HEK293 (cell line): ENCODE measurements around the gene ADA.

Source experiments
- CTCF ChIP-seq: fragments of 450-650 bp; formaldehyde crosslinking; IDR thresholded peaks from 2 replicates; pipeline ENCODE4 v1.5.1; 2016; ENCODE audit warnings: missing biosample characterization, missing genetic modification characterization
- YY1 ChIP-seq: fragments of 450-650 bp; formaldehyde crosslinking; IDR thresholded peaks from 2 replicates; pipeline ENCODE4 v1.5.1; 2018; ENCODE audit warnings: missing biosample characterization, missing genetic modification characterization
- ZFP41 ChIP-seq: fragments of 450-650 bp; formaldehyde crosslinking; IDR thresholded peaks from 2 replicates; pipeline ENCODE4 v1.5.1; 2016; ENCODE audit warnings: missing biosample characterization, missing genetic modification characterization, borderline replicate concordance

GRCh38 chr20:44600301-44600700 is 51.2 kb downstream of the ADA start:
- TF ChIP-seq YY1 (tag by site-specific recombination) (no peak), CTCF (tag by site-specific recombination) (no peak), ZFP41 (tag by site-specific recombination) (no peak)
